Parathyroid adenoma (tissue), 2 donors: Measurements from ENCODE around the gene NCKAP5.

Source experiments
- H2AFZ ChIP-seq: fragments of 300-600 bp; sonication (generic); one replicate; pipeline ENCODE4 v1.7.0; 2017; ENCODE audit warnings: antibody characterized with exemption, mild to moderate bottlenecking
- H3K27ac ChIP-seq: fragments of 300-600 bp; sonication (generic); one replicate; pipeline ENCODE4 v1.7.0; 2017
- H3K27me3 ChIP-seq: fragments of 300-600 bp; sonication (generic); one replicate; pipeline ENCODE4 v1.7.0; 2017; ENCODE audit warnings: low read length; ENCODE audit not compliant: control insufficient read depth, insufficient read depth
- H3K36me3 ChIP-seq: fragments of 300-600 bp; sonication (generic); one replicate; pipeline ENCODE4 v1.7.0; 2017; ENCODE audit warnings: low read length; ENCODE audit not compliant: control insufficient read depth, insufficient read depth
- H3K4me1 ChIP-seq: fragments of 300-600 bp; sonication (generic); one replicate; pipeline ENCODE4 v1.7.0; 2017; ENCODE audit warnings: control low read depth
- H3K4me2 ChIP-seq: fragments of 300-600 bp; sonication (generic); one replicate; pipeline ENCODE4 v1.7.0; 2017; ENCODE audit warnings: low read length
- H3K4me3 ChIP-seq: fragments of 300-600 bp; sonication (generic); one replicate; pipeline ENCODE4 v1.7.0; 2017; ENCODE audit warnings: low read depth, low read length
- H3K79me2 ChIP-seq: fragments of 300-600 bp; sonication (generic); one replicate; pipeline ENCODE4 v1.7.0; 2017; ENCODE audit warnings: control low read depth
- H3K9ac ChIP-seq: fragments of 300-600 bp; sonication (generic); one replicate; pipeline ENCODE4 v1.7.0; 2017; ENCODE audit warnings: mild to moderate bottlenecking
- H3K9me3 ChIP-seq: fragments of 300-600 bp; sonication (generic); one replicate; pipeline ENCODE4 v1.7.0; 2017; ENCODE audit warnings: low read length; ENCODE audit not compliant: control insufficient read depth
- TF ChIP-seq, protein P1 (sequence below): fragments of 300-600 bp; sonication (generic); IDR thresholded peaks from one replicate; pipeline ENCODE4 v1.7.0; 2017; ENCODE audit warnings: antibody characterized with exemption, mild to moderate bottlenecking
- donor health status: primary hyperparathyroidism.

NCKAP5 gene

GRCh38 chr2:132825601-132826000, 742.7 kb downstream of the NCKAP5 start:
- Histone ChIP-seq H3K36me3 (no peaks in the 10 kb centered on the region), H2AFZ (no peak overlapping the region)

GRCh38 chr2:132824716-132825115, 743.5 kb downstream of the NCKAP5 start:
- Histone ChIP-seq H3K9me3 (no peaks in the 10 kb centered on the region), H3K4me3 (no peak overlapping the region), H3K4me1 (no peaks in the 10 kb centered on the region), H3K36me3 (no peaks in the 10 kb centered on the region), H3K4me2 (no peak overlapping the region), H3K27me3 (no peaks in the 10 kb centered on the region), H2AFZ (no peak overlapping the region), H3K9ac (no peak overlapping the region), H3K79me2 (no peaks in the 10 kb centered on the region), H3K27ac (no peak overlapping the region)
- TF ChIP-seq, protein P1, sequence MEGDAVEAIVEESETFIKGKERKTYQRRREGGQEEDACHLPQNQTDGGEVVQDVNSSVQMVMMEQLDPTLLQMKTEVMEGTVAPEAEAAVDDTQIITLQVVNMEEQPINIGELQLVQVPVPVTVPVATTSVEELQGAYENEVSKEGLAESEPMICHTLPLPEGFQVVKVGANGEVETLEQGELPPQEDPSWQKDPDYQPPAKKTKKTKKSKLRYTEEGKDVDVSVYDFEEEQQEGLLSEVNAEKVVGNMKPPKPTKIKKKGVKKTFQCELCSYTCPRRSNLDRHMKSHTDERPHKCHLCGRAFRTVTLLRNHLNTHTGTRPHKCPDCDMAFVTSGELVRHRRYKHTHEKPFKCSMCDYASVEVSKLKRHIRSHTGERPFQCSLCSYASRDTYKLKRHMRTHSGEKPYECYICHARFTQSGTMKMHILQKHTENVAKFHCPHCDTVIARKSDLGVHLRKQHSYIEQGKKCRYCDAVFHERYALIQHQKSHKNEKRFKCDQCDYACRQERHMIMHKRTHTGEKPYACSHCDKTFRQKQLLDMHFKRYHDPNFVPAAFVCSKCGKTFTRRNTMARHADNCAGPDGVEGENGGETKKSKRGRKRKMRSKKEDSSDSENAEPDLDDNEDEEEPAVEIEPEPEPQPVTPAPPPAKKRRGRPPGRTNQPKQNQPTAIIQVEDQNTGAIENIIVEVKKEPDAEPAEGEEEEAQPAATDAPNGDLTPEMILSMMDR = no peak

More at GRCh38 chr2:132825601-132826000, 742.7 kb downstream of the NCKAP5 start:
- Histone ChIP-seq H3K4me2 (no peak overlapping the region), H3K4me1 (no peaks in the 10 kb centered on the region), H3K79me2 (no peaks in the 10 kb centered on the region), H3K4me3 (no peak overlapping the region), H3K9ac (no peak overlapping the region), H3K27ac (no peak overlapping the region), H3K27me3 (no peaks in the 10 kb centered on the region), H3K9me3 (no peaks in the 10 kb centered on the region)
- TF ChIP-seq, protein P1 = no peak

- no peaks in the 10 kb centered on the region for H3K9me3 ChIP-seq
- TF ChIP-seq, protein P1 = no peak
Measured at GRCh38 chr2:132816234-132816633, 752.0 kb downstream of the NCKAP5 start.

DNA sequence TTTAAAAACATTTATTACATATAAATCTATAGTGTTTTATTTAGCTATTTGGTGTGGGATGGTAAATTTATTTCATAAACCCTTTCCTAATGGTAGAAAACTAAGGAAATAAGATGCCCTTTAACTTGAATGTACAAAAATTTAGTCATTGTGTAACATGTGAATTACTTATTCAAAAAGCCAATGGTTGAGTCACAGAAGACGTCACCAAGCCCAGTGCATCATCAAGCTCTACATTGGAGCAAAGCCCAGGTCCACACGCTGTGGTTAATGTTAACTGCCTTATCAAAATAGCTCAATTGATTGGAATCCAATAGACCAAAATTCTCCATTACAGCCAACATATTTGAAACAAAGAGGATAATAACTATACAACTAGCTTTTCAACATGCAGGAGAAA, 752.7 kb downstream of the NCKAP5 start:
- no peak overlapping the region for H3K4me3 ChIP-seq
- no peaks in the 10 kb centered on the region for H3K79me2 ChIP-seq
- H3K9ac ChIP-seq = no peak overlapping the region
- H3K36me3 ChIP-seq = no peaks in the 10 kb centered on the region
- TF ChIP-seq, protein P1 = no peak
- H3K9me3 ChIP-seq = no peaks in the 10 kb centered on the region
- no peak overlapping the region for H3K4me2 ChIP-seq
- no peaks in the 10 kb centered on the region for H3K27me3 ChIP-seq
- no peak overlapping the region for H3K27ac ChIP-seq
- no peak overlapping the region for H2AFZ ChIP-seq
- H3K4me1 ChIP-seq = no peaks in the 10 kb centered on the region

More at GRCh38 chr2:132816234-132816633, 752.0 kb downstream of the NCKAP5 start:
- Histone ChIP-seq H3K4me1 (no peaks in the 10 kb centered on the region), H3K4me2 (no peak overlapping the region), H3K9ac (no peak overlapping the region), H3K27me3 (no peaks in the 10 kb centered on the region), H2AFZ (no peak overlapping the region), H3K27ac (no peak overlapping the region), H3K36me3 (no peaks in the 10 kb centered on the region), H3K79me2 (no peaks in the 10 kb centered on the region), H3K4me3 (no peak overlapping the region)

DNA sequence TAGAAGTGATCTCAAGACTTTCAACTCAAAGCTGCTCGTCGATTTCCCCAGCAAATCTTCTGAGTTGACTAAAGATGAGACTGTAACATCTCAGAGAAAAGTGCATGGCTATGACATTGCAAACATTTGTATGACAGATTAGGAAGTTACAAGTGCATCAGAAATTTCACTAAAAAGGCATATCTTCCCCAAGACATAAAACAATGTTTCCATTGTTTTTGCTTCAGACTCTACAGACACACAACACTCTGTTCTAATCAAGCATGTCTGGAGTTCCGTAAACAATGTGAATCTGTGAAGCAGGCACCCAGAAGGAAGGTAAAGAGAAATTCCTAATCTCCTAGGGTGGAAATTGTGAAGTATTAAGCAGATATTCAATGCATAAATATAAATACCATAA, 753.6 kb downstream of the NCKAP5 start:
- H3K4me1 ChIP-seq = no peaks in the 10 kb centered on the region
- no peaks in the 10 kb centered on the region for H3K36me3 ChIP-seq
- H3K9ac ChIP-seq = no peak overlapping the region
- no peak overlapping the region for H3K4me2 ChIP-seq
- H2AFZ ChIP-seq = no peak overlapping the region
- H3K9me3 ChIP-seq = no peaks in the 10 kb centered on the region
- no peak overlapping the region for H3K4me3 ChIP-seq
- H3K27me3 ChIP-seq = no peaks in the 10 kb centered on the region
- TF ChIP-seq, protein P1 = no peak
- H3K79me2 ChIP-seq = no peaks in the 10 kb centered on the region
- no peak overlapping the region for H3K27ac ChIP-seq
